Stimulated activated CD8-positive, alpha-beta memory T cell treated with anti-CD3 and anti-CD28 coated beads, Interleukin-4, amount 100 ng/mL, for 1 hour (primary cell): Measurements from ENCODE around the gene SORCS2.

Source experiments
- DNase-seq, 2 donors: peaks; one replicate each; pipeline ENCODE4 v3.0.0-alpha.2; 2020; ENCODE audit warnings: low read depth in 2 of 2, low spot score in 1 of 2

Gene SORCS2

GRCh38 chr4:7498446-7499200 is 306.3 kb downstream of the SORCS2 start:
- DNase-seq, result no peak

- no peak for DNase-seq
Observed at GRCh38 chr4:7499661-7500060, 307.3 kb downstream of the SORCS2 start.

- DNase-seq, result no peak
Observed at GRCh38 chr4:7500404-7500803, 308.1 kb downstream of the SORCS2 start.

- DNase-seq, result no peak
Observed at GRCh38 chr4:7501314-7501713, 309.0 kb downstream of the SORCS2 start.

GRCh38 chr4:7501873-7502272 is 309.5 kb downstream of the SORCS2 start:
- DNase-seq, result no peak

- DNase-seq, result no peak
Observed at GRCh38 chr4:7503559-7504249, 311.4 kb downstream of the SORCS2 start.

- no peak for DNase-seq
Observed at GRCh38 chr4:7505116-7505900, 313.0 kb downstream of the SORCS2 start.

GRCh38 chr4:7506119-7506518 is 313.8 kb downstream of the SORCS2 start:
- no peak for DNase-seq

- DNase-seq, result no peak
Observed at GRCh38 chr4:7506572-7506971, 314.2 kb downstream of the SORCS2 start.

- DNase-seq, result no peak
Observed at GRCh38 chr4:7507381-7507780, 315.0 kb downstream of the SORCS2 start.

GRCh38 chr4:7510066-7510465 is 317.7 kb downstream of the SORCS2 start:
- no peak for DNase-seq

GRCh38 chr4:7510538-7510937 is 318.2 kb downstream of the SORCS2 start:
- no peak for DNase-seq

- no peak for DNase-seq
Observed at GRCh38 chr4:7511525-7511924, 319.2 kb downstream of the SORCS2 start.

- DNase-seq, result no peak
Observed at GRCh38 chr4:7512428-7512827, 320.1 kb downstream of the SORCS2 start.

- DNase-seq, result no peak
Observed at GRCh38 chr4:7512946-7513345, 320.6 kb downstream of the SORCS2 start.

- no peak for DNase-seq
Observed at GRCh38 chr4:7513671-7514070, 321.3 kb downstream of the SORCS2 start.

GRCh38 chr4:7514281-7514680 is 321.9 kb downstream of the SORCS2 start:
- no peak for DNase-seq

- no peak for DNase-seq
Observed at GRCh38 chr4:7514789-7515188, 322.5 kb downstream of the SORCS2 start.

GRCh38 chr4:7515390-7515902 is 323.1 kb downstream of the SORCS2 start:
- DNase-seq, result no peak

- DNase-seq, result no peak
Observed at GRCh38 chr4:7516096-7516772, 323.9 kb downstream of the SORCS2 start.

- DNase-seq, result no peak
Observed at GRCh38 chr4:7516773-7517144, 324.4 kb downstream of the SORCS2 start.
